ENCODE data around the gene TANGO6. TPM values are rescaled to one million over a fixed set of nuclear protein-coding genes. Genes with fewer than 3 reads are reported as not detected.

The TANGO6 gene
- total RNA-seq, 5 donors from 2014 or later (not counting 1 experiment from before 2014, with no cell fraction given) = 25.2 to 35.2 (median 29.0) TPM

- no peak overlapping the region for H3K4me3 Mint-ChIP-seq
- peaks cover 73% of the 10 kb centered on the region for H3K36me3 Mint-ChIP-seq
Observed at GRCh38 chr16:68931196-68931595, 87.9 kb downstream of the TANGO6 start.

GRCh38 chr16:68934402-68934801 is 91.1 kb downstream of the TANGO6 start:
- peaks cover 0 to 24% of the 10 kb centered on the region in 2 donors for H3K36me3 ChIP-seq (ENCODE audit: control insufficient read depth in 2 of 2, extremely low read depth in 1 of 2, insufficient read depth in 1 of 2, low read length in 1 of 2)
- CTCF ChIA-PET = interaction anchor here in 1 of 2 donors (0.5 kb wide), 1 partner anchor 30 kb away, joined by 5 read pairs; no protein-coding TSS in a partner anchor
- peaks cover 68% of the 10 kb centered on the region for H3K36me3 Mint-ChIP-seq

More at GRCh38 chr16:68931196-68931595, 87.9 kb downstream of the TANGO6 start:
- POLR2A ChIA-PET = no interaction called here
- WGBS (ENCODE audit: insufficient coverage) = no CpG with 5 or more reads among the region's 3 CpGs
- peaks cover 0 to 44% of the 10 kb centered on the region in 2 donors for H3K36me3 ChIP-seq (ENCODE audit: control insufficient read depth in 2 of 2, extremely low read depth in 1 of 2, insufficient read depth in 1 of 2, low read length in 1 of 2)
- H3K27me3 ChIP-seq (replicated peaks in 1 of 2; ENCODE audit: control insufficient read depth in 2 of 2, extremely low read depth in 1 of 2, insufficient read depth in 2 of 2, low read length in 1 of 2) = no peaks in the 10 kb centered on the region
- H3K9me3 Mint-ChIP-seq = no peaks in the 10 kb centered on the region
- H3K27ac Mint-ChIP-seq = no peak overlapping the region
- DNase-seq = no peak
- no peaks in the 10 kb centered on the region for H3K4me1 ChIP-seq (ENCODE audit: control insufficient read depth in 1 of 2, extremely low read depth in 1 of 2, insufficient read depth in 2 of 2, low read length in 2 of 2)
- CTCF ChIA-PET = no interaction called here
- no peak overlapping the region for H3K27ac ChIP-seq (ENCODE audit: low read length)
- no peaks in the 10 kb centered on the region for H3K9me3 ChIP-seq
- no peak for ATAC-seq (replicated peaks in 1 of 4)
- no peaks in the 10 kb centered on the region for H3K27me3 Mint-ChIP-seq
- H3K4me1 Mint-ChIP-seq = no peaks in the 10 kb centered on the region
- H3K4me3 ChIP-seq (ENCODE audit: control insufficient read depth in 1 of 2, extremely low read depth in 1 of 2, low read length in 1 of 2) = no peak overlapping the region

GRCh38 chr16:68935008-68935407 is 91.7 kb downstream of the TANGO6 start:
- ChIA-PET POLR2A (no interaction called here), CTCF (interaction anchor here in 1 of 2 donors (0.5 kb wide), 1 partner anchor 29 kb away, joined by 5 read pairs; no protein-coding TSS in a partner anchor)
- Mint-ChIP-seq H3K36me3 (peaks cover 64% of the 10 kb centered on the region), H3K9me3 (no peaks in the 10 kb centered on the region), H3K27me3 (no peaks in the 10 kb centered on the region), H3K4me1 (no peaks in the 10 kb centered on the region), H3K4me3 (no peak overlapping the region), H3K27ac (no peak overlapping the region)
- H3K27me3 ChIP-seq (replicated peaks in 1 of 2; ENCODE audit: control insufficient read depth in 2 of 2, extremely low read depth in 1 of 2, insufficient read depth in 2 of 2, low read length in 1 of 2) = no peaks in the 10 kb centered on the region
- peaks cover 0 to 19% of the 10 kb centered on the region in 2 donors for H3K36me3 ChIP-seq (ENCODE audit: control insufficient read depth in 2 of 2, extremely low read depth in 1 of 2, insufficient read depth in 1 of 2, low read length in 1 of 2)
- H3K27ac ChIP-seq (ENCODE audit: low read length) = no peak overlapping the region
- no peak for ATAC-seq (replicated peaks in 1 of 4)
- H3K9me3 ChIP-seq = no peaks in the 10 kb centered on the region
- H3K4me3 ChIP-seq (ENCODE audit: control insufficient read depth in 1 of 2, extremely low read depth in 1 of 2, low read length in 1 of 2) = no peak overlapping the region
- DNase-seq = no peak
- H3K4me1 ChIP-seq (ENCODE audit: control insufficient read depth in 1 of 2, extremely low read depth in 1 of 2, insufficient read depth in 2 of 2, low read length in 2 of 2) = no peaks in the 10 kb centered on the region

More at GRCh38 chr16:68934402-68934801, 91.1 kb downstream of the TANGO6 start:
- Mint-ChIP-seq H3K27me3 (no peaks in the 10 kb centered on the region), H3K9me3 (no peaks in the 10 kb centered on the region), H3K4me1 (no peaks in the 10 kb centered on the region), H3K4me3 (no peak overlapping the region), H3K27ac (no peak overlapping the region)
- ATAC-seq (replicated peaks in 1 of 4) (no peak), DNase-seq (no peak)
- POLR2A ChIA-PET = no interaction called here
- WGBS (ENCODE audit: insufficient coverage) = no CpG with 5 or more reads among the region's 3 CpGs
- no peak overlapping the region for H3K4me3 ChIP-seq (ENCODE audit: control insufficient read depth in 1 of 2, extremely low read depth in 1 of 2, low read length in 1 of 2)
- H3K27ac ChIP-seq (ENCODE audit: low read length) = no peak overlapping the region
- no peaks in the 10 kb centered on the region for H3K27me3 ChIP-seq (replicated peaks in 1 of 2; ENCODE audit: control insufficient read depth in 2 of 2, extremely low read depth in 1 of 2, insufficient read depth in 2 of 2, low read length in 1 of 2)
- no peaks in the 10 kb centered on the region for H3K4me1 ChIP-seq (ENCODE audit: control insufficient read depth in 1 of 2, extremely low read depth in 1 of 2, insufficient read depth in 2 of 2, low read length in 2 of 2)
- no peaks in the 10 kb centered on the region for H3K9me3 ChIP-seq

GRCh38 chr16:68936736-68937631 is 93.7 kb downstream of the TANGO6 start:
- H3K4me3 Mint-ChIP-seq = no peak overlapping the region
- no peaks in the 10 kb centered on the region for H3K4me1 ChIP-seq (ENCODE audit: control insufficient read depth in 1 of 2, extremely low read depth in 1 of 2, insufficient read depth in 2 of 2, low read length in 2 of 2)
- peaks cover 61% of the 10 kb centered on the region for H3K36me3 Mint-ChIP-seq
- POLR2A ChIA-PET = no interaction called here
- ATAC-seq (replicated peaks in 1 of 4) (no peak), DNase-seq (no peak)
- CTCF ChIA-PET = no interaction called here
- no peaks in the 10 kb centered on the region for H3K27me3 ChIP-seq (replicated peaks in 1 of 2; ENCODE audit: control insufficient read depth in 2 of 2, extremely low read depth in 1 of 2, insufficient read depth in 2 of 2, low read length in 1 of 2)
- H3K36me3 ChIP-seq (ENCODE audit: control insufficient read depth in 2 of 2, extremely low read depth in 1 of 2, insufficient read depth in 1 of 2, low read length in 1 of 2) = peaks cover 0 to 11% of the 10 kb centered on the region in 2 donors
- H3K9me3 ChIP-seq = no peaks in the 10 kb centered on the region
- no CpG with 5 or more reads among the region's 2 CpGs for WGBS (ENCODE audit: insufficient coverage)
- H3K9me3 Mint-ChIP-seq = no peaks in the 10 kb centered on the region
- H3K4me1 Mint-ChIP-seq = no peaks in the 10 kb centered on the region
- H3K27ac ChIP-seq (ENCODE audit: low read length) = no peak overlapping the region
- H3K27me3 Mint-ChIP-seq = no peaks in the 10 kb centered on the region
- H3K27ac Mint-ChIP-seq = no peak overlapping the region
- no peak overlapping the region for H3K4me3 ChIP-seq (ENCODE audit: control insufficient read depth in 1 of 2, extremely low read depth in 1 of 2, low read length in 1 of 2)

GRCh38 chr16:68939692-68940320 is 96.5 kb downstream of the TANGO6 start:
- ChIA-PET CTCF (no interaction called here), POLR2A (interaction anchor here in 1 of 2 donors (0.7 kb wide), 1 partner anchor 20 kb away, joined by 4 read pairs; no protein-coding TSS in a partner anchor)
- Mint-ChIP-seq H3K27ac (no peak overlapping the region), H3K36me3 (peaks cover 59% of the 10 kb centered on the region), H3K9me3 (peaks cover 0 to 11% (median 0%) of the 10 kb centered on the region in 3 donors), H3K27me3 (no peaks in the 10 kb centered on the region), H3K4me1 (no peaks in the 10 kb centered on the region), H3K4me3 (no peak overlapping the region)
- H3K36me3 ChIP-seq (ENCODE audit: control insufficient read depth in 2 of 2, extremely low read depth in 1 of 2, insufficient read depth in 1 of 2, low read length in 1 of 2) = peaks cover 7 to 8% of the 10 kb centered on the region in 2 donors
- H3K4me3 ChIP-seq (ENCODE audit: control insufficient read depth in 1 of 2, extremely low read depth in 1 of 2, low read length in 1 of 2) = no peak overlapping the region
- WGBS (ENCODE audit: insufficient coverage) = no CpG with 5 or more reads among the region's 3 CpGs
- H3K9me3 ChIP-seq = peaks cover 6% of the 10 kb centered on the region
- no peak for ATAC-seq (replicated peaks in 1 of 4)
- H3K27me3 ChIP-seq (replicated peaks in 1 of 2; ENCODE audit: control insufficient read depth in 2 of 2, extremely low read depth in 1 of 2, insufficient read depth in 2 of 2, low read length in 1 of 2) = no peaks in the 10 kb centered on the region
- no peak for DNase-seq
- H3K4me1 ChIP-seq (ENCODE audit: control insufficient read depth in 1 of 2, extremely low read depth in 1 of 2, insufficient read depth in 2 of 2, low read length in 2 of 2) = no peaks in the 10 kb centered on the region
- H3K27ac ChIP-seq (ENCODE audit: low read length) = no peak overlapping the region

GRCh38 chr16:68940816-68941215 is 97.5 kb downstream of the TANGO6 start:
- H3K4me3 ChIP-seq (ENCODE audit: control insufficient read depth in 1 of 2, extremely low read depth in 1 of 2, low read length in 1 of 2) = no peak overlapping the region
- peaks cover 0 to 11% (median 0%) of the 10 kb centered on the region in 3 donors for H3K9me3 Mint-ChIP-seq
- H3K36me3 Mint-ChIP-seq = peaks cover 59% of the 10 kb centered on the region
- H3K36me3 ChIP-seq (ENCODE audit: control insufficient read depth in 2 of 2, extremely low read depth in 1 of 2, insufficient read depth in 1 of 2, low read length in 1 of 2) = peaks cover 7 to 8% of the 10 kb centered on the region in 2 donors
- H3K4me3 Mint-ChIP-seq = no peak overlapping the region
- no peak overlapping the region for H3K27ac Mint-ChIP-seq
- H3K9me3 ChIP-seq = peaks cover 6% of the 10 kb centered on the region
- WGBS (ENCODE audit: insufficient coverage) = no CpG with 5 or more reads among the region's 2 CpGs
- no peaks in the 10 kb centered on the region for H3K27me3 Mint-ChIP-seq
- ATAC-seq (replicated peaks in 1 of 4) = no peak
- no peak overlapping the region for H3K27ac ChIP-seq (ENCODE audit: low read length)
- H3K27me3 ChIP-seq (replicated peaks in 1 of 2; ENCODE audit: control insufficient read depth in 2 of 2, extremely low read depth in 1 of 2, insufficient read depth in 2 of 2, low read length in 1 of 2) = no peaks in the 10 kb centered on the region
- ChIA-PET CTCF (no interaction called here), POLR2A (no interaction called here)
- DNase-seq = no peak
- H3K4me1 Mint-ChIP-seq = no peaks in the 10 kb centered on the region
- no peaks in the 10 kb centered on the region for H3K4me1 ChIP-seq (ENCODE audit: control insufficient read depth in 1 of 2, extremely low read depth in 1 of 2, insufficient read depth in 2 of 2, low read length in 2 of 2)
